ENCODE measurements around the gene NTM. TPM values are rescaled to one million over a fixed set of nuclear protein-coding genes. Genes with fewer than 3 reads are reported as not detected.
"Not testable (repeated sequence)": the region's sequence is repeated elsewhere in the genome, so short reads cannot be mapped to it uniquely, and the experiment has no call there.

Gene NTM
- total RNA-seq, 1 donor from 2014 or later: 10.3 TPM

GRCh38 chr11:131899950-131900580 is 529.6 kb downstream of the NTM start:
- DNase-seq (ENCODE audit: extremely low read depth, low read depth, low spot score): no peak

DNA sequence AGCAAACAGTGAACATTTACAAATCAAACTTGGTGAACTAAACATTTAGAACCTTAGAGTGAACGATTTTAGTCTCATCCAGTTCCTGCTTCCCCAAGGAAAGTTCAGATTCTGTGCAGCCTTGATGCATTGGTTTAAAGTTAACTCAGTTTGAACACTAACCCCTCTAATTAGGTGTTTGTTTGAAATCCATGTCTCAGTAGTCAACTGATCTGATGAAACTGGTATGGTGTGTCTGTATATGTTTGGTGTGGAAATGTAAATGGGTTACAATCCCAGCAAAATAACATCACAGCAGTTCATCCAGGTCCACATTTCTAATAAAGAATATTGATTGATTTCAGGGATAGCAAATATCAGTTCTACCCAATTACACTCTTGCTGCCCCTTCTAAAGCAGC is 532.0 kb downstream of the NTM start:
- DNase-seq (ENCODE audit: extremely low read depth, low read depth, low spot score): no peak

- no peak for DNase-seq (ENCODE audit: extremely low read depth, low read depth, low spot score)
Measured at GRCh38 chr11:131903074-131903473, 532.7 kb downstream of the NTM start.

GRCh38 chr11:131904756-131905155 is 534.3 kb downstream of the NTM start:
- DNase-seq (ENCODE audit: extremely low read depth, low read depth, low spot score): no peak

GRCh38 chr11:131906963-131907362 is 536.5 kb downstream of the NTM start:
- DNase-seq (ENCODE audit: extremely low read depth, low read depth, low spot score): no peak

GRCh38 chr11:131907371-131907770 is 537.0 kb downstream of the NTM start:
- no peak for DNase-seq (ENCODE audit: extremely low read depth, low read depth, low spot score)

DNA sequence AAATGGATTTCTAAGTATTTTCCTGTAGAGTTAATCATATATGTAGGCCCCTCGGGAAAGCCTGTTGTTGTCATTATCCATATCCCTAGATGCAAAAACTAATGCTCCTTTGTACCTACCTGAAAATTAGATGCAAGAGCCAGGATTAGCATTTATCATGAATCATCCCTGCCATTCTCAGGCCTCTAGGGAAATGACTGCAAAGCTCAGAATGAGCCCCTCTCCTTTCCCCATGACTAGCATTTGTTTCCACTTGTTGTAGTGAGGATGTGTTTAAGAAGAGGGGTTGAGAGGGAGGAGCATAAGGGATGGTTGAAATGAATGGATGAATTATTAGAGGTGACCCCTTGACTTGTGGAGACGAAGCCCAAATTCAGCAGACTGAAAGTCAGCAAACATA is 537.9 kb downstream of the NTM start:
- no peak for DNase-seq (ENCODE audit: extremely low read depth, low read depth, low spot score)

GRCh38 chr11:131909426-131910177 is 539.2 kb downstream of the NTM start:
- no peak for DNase-seq (ENCODE audit: extremely low read depth, low read depth, low spot score)

DNA sequence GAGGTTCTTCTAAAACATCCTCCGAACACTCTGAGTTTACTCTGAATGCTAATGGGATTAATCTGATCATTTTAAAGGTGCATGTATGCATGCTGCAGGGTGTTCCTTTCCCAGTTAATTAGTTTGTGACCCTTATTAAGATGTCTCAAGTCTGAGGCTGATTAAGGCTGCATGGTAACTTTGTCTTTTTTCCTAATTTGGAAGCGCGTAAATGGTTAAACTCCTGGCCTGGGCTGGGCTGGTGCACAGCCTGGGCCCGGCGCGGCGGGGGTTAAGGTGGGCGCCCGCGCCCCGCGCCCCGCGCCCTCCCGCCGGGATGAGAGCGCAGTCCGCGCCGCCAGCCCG is 539.7 kb downstream of the NTM start:
- no peak for DNase-seq (ENCODE audit: extremely low read depth, low read depth, low spot score)

- DNase-seq (ENCODE audit: extremely low read depth, low read depth, low spot score): no peak
Measured at GRCh38 chr11:131910523-131911387, 540.3 kb downstream of the NTM start.

- DNase-seq (ENCODE audit: extremely low read depth, low read depth, low spot score): not testable (repeated sequence)
Measured at GRCh38 chr11:131911388-131912032, 541.1 kb downstream of the NTM start.

DNA sequence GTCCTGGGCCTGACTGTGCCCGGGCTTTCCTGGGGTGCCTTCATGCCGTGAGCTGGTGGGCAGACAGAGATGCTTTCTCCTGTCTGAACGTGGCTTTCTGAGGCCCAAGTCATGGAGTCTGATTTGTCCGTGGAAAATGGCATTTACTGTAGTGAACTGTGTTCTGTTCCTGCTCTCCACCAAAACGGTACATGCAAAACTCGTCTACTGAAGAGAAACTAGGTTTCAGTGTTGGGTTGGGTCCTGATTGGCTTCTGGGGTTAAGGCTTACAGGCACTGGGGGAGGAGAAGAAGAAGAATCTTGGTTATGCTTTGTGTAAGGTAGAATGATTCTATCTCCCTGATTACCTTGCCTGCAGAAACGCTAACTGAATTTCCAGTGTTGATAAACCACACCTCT is 541.7 kb downstream of the NTM start:
- no peak for DNase-seq (ENCODE audit: extremely low read depth, low read depth, low spot score)

- DNase-seq (ENCODE audit: extremely low read depth, low read depth, low spot score): no peak
Measured at GRCh38 chr11:131913267-131913666, 542.9 kb downstream of the NTM start.

DNA sequence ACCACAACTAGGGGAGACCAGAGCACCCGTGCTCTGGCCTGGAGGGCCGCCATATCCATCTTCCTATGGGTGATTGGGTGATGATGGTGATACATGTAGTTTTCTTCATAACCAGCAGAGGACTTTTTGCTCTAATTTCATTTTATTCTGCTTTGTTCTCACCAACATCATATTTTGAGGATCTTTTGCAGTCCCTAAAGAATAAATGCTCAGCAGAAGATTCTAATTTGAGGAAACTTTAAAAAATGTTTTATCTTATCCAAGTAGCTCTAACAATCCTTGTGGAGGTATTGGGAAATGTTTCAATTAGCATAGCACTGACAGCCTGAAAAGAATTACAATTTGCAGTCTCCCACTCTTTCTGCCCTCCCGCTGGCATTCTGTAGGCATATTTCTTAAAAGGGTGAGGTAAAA is 544.0 kb downstream of the NTM start:
- no peak for DNase-seq (ENCODE audit: extremely low read depth, low read depth, low spot score)

DNA sequence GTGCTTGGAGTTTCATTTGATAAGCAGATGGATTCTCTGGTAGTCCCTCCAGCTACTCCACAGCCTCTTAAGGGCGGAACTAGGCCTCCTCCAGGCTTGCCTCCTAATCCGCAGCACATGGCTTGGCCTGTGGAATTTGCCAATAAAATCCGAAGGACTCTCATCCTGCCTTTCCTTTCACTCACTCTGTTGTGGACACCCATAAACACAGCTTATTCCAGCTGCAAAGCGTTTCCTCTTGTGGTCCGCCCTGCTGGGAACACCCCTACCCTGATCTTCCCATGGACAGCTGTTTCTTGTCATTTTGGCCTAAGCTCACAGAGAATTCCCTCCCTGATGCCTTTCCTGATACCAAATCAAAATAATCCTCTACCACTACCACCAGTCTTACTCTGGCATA is 546.2 kb downstream of the NTM start:
- no peak for DNase-seq (ENCODE audit: extremely low read depth, low read depth, low spot score)

- DNase-seq (ENCODE audit: extremely low read depth, low read depth, low spot score): no peak
Measured at GRCh38 chr11:131917634-131918384, 547.4 kb downstream of the NTM start.

- no peak for DNase-seq (ENCODE audit: extremely low read depth, low read depth, low spot score)
Measured at GRCh38 chr11:131918663-131919062, 548.2 kb downstream of the NTM start.

- no peak for DNase-seq (ENCODE audit: extremely low read depth, low read depth, low spot score)
Measured at GRCh38 chr11:131922220-131922619, 551.8 kb downstream of the NTM start.

DNA sequence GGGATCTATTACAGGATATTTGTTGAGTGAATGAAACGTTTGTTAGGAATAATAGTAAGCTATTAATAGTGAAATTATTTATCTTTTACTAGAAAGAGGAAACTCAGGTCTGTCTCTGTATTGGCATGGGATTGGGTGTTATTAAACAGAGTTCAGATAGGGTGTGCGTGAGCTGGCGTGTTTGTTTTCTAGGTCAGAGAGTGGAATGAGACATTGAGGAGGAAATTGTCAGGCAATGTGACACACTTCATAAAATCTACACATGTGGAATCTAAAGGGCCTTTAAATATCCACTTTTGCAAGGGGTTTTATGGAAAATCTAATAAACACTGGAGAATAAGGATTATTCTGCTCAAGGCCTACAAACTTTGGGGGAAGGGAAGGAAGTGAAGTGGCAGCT is 552.9 kb downstream of the NTM start:
- no peak for DNase-seq (ENCODE audit: extremely low read depth, low read depth, low spot score)

- DNase-seq (ENCODE audit: extremely low read depth, low read depth, low spot score): no peak
Measured at GRCh38 chr11:131924001-131924400, 553.6 kb downstream of the NTM start.
